ENCODE measurements around the gene PTPRN2. TPM values are rescaled to one million over a fixed set of nuclear protein-coding genes. Genes with fewer than 3 reads are reported as not detected.

The PTPRN2 gene
- total RNA-seq, 1 experiment from 2014 or later: not detected

DNA sequence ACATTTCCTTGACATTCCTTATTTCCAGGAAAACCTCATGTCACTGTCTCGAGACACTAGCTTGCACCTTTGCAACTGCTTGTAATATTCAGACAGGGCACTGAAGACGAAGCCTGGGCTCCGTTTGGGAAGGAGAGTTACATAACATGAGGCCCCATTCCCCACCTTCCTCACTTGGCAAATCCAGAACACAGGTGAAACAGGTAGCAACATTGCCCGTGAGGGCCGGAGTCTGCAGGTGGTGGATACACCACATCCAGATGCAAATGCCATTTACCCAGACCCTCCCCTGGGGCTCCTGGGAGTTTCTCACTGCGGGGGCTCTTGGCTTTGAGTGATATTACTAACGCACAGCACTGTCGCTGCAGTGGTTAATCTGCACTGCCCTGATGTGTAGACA lies 491.0 kb downstream of the PTPRN2 start:
- TF ChIP-seq EZH2 (IDR thresholded peaks at IDR 0.05; ENCODE audit: low read depth): no peak
- TF ChIP-seq, protein P1, sequence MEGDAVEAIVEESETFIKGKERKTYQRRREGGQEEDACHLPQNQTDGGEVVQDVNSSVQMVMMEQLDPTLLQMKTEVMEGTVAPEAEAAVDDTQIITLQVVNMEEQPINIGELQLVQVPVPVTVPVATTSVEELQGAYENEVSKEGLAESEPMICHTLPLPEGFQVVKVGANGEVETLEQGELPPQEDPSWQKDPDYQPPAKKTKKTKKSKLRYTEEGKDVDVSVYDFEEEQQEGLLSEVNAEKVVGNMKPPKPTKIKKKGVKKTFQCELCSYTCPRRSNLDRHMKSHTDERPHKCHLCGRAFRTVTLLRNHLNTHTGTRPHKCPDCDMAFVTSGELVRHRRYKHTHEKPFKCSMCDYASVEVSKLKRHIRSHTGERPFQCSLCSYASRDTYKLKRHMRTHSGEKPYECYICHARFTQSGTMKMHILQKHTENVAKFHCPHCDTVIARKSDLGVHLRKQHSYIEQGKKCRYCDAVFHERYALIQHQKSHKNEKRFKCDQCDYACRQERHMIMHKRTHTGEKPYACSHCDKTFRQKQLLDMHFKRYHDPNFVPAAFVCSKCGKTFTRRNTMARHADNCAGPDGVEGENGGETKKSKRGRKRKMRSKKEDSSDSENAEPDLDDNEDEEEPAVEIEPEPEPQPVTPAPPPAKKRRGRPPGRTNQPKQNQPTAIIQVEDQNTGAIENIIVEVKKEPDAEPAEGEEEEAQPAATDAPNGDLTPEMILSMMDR (conservative IDR thresholded peaks at IDR 0.05): no peak
- intact Hi-C loops (cut with micrococcal nuclease; ENCODE audit: unreplicated experiment): no loop called here

DNA sequence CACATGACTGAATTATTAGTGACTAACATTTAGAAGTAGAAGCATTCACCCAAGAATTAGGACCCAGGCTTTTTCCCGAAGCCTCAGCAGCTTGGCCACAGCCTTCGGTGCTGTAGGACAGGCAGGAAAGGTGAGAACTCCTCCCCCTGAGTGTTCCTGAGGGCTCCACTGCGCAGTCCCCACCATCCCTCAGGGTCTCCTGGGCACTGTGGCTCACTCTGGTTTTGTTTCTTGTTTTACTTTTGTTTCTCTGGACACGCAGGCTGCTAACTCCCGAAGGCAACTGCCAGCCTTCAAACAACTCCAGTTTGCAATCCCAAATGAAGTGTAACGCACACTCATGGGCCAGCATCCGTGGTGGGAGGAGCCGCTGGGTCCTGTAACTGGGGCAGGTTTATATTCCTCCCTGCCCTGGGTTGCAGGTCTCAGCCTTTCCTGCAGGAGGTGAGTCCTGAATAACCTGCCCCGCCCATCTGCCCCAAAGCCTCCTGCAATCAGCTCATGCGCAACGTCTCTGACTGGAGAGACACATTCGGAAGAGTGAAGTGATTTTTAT lies 492.9 kb downstream of the PTPRN2 start:
- Histone ChIP-seq H3K4me3 (no peak overlapping the region), H2AFZ (no peak overlapping the region), H3K36me3 (ENCODE audit: low read depth) (no peaks in the 10 kb centered on the region), H3K27me3 (ENCODE audit: insufficient read depth, low read depth) (peaks cover 76% of the 10 kb centered on the region), H3F3A (ENCODE audit: insufficient read depth, low read depth) (no peaks in the 10 kb centered on the region), H3K4me1 (replicated peaks; ENCODE audit: insufficient read depth) (no peaks in the 10 kb centered on the region), H3K27ac (no peak overlapping the region), H3K4me2 (no peak overlapping the region), H3K9me2 (ENCODE audit: insufficient read depth) (no peaks in the 10 kb centered on the region), H4K20me1 (ENCODE audit: insufficient read depth) (peaks cover 10% of the 10 kb centered on the region; the same call in 1 of the 2 replicates), H3K9me3 (ENCODE audit: insufficient read depth, low read depth) (no peaks in the 10 kb centered on the region), H3K79me2 (ENCODE audit: low read depth) (no peaks in the 10 kb centered on the region)
- TF ChIP-seq, protein P1 (conservative IDR thresholded peaks at IDR 0.05): no peak
- TF ChIP-seq EZH2 (IDR thresholded peaks at IDR 0.05; ENCODE audit: low read depth): no peak
- intact Hi-C loops (cut with micrococcal nuclease; ENCODE audit: unreplicated experiment): no loop called here
- ChIA-PET POLR2A (ENCODE audit: unreplicated experiment) (no interaction called here), CTCF (no interaction called here)
- no peak for DNase-seq
- no TSS peak for BruUV-seq (replicated peaks)

More for the DNA sequence above, 491.0 kb downstream of the PTPRN2 start:
- peaks cover 10% of the 10 kb centered on the region; the same call in 1 of the 2 replicates for H4K20me1 ChIP-seq (ENCODE audit: insufficient read depth)
- H3K9me3 ChIP-seq (ENCODE audit: insufficient read depth, low read depth): no peaks in the 10 kb centered on the region
- H3K4me3 ChIP-seq: no peak overlapping the region
- no peaks in the 10 kb centered on the region for H3K9me2 ChIP-seq (ENCODE audit: insufficient read depth)
- no peak overlapping the region for H3K27ac ChIP-seq
- H3K79me2 ChIP-seq (ENCODE audit: low read depth): no peaks in the 10 kb centered on the region
- ChIA-PET CTCF (no interaction called here), POLR2A (ENCODE audit: unreplicated experiment) (no interaction called here)
- no peaks in the 10 kb centered on the region for H3F3A ChIP-seq (ENCODE audit: insufficient read depth, low read depth)
- H2AFZ ChIP-seq: no peak overlapping the region
- DNase-seq: no peak
- H3K27me3 ChIP-seq (ENCODE audit: insufficient read depth, low read depth): peaks cover 79% of the 10 kb centered on the region
- H3K36me3 ChIP-seq (ENCODE audit: low read depth): no peaks in the 10 kb centered on the region
- no peak overlapping the region for H3K4me2 ChIP-seq
- no peaks in the 10 kb centered on the region for H3K4me1 ChIP-seq (replicated peaks; ENCODE audit: insufficient read depth)
- BruUV-seq (replicated peaks): no TSS peak

DNA sequence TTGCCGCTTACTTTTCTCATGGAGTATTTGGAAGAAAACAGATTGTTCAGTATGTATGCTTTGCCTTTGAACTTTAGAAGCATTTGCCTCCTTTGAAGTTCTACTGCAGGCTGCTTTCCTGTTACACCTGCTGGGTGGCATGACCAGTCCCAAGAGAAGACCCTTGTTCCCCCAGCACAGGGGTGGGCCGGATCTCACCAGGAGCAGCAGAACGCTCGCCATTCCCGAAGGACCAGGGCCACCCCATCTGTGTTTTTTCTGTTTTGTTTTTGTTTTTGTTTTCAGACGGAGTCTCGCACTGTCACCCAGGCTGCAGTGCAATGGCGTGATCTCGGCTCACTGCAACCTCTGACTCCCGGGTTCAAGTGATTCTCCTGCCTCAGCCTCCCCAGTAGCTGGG lies 493.6 kb downstream of the PTPRN2 start:
- Histone ChIP-seq H3K79me2 (ENCODE audit: low read depth) (no peaks in the 10 kb centered on the region), H3K9me2 (ENCODE audit: insufficient read depth) (no peaks in the 10 kb centered on the region), H2AFZ (no peak overlapping the region), H3K9me3 (ENCODE audit: insufficient read depth, low read depth) (no peaks in the 10 kb centered on the region), H3K27me3 (ENCODE audit: insufficient read depth, low read depth) (peaks cover 75% of the 10 kb centered on the region), H3K36me3 (ENCODE audit: low read depth) (no peaks in the 10 kb centered on the region), H3K4me2 (no peak overlapping the region), H3F3A (ENCODE audit: insufficient read depth, low read depth) (no peaks in the 10 kb centered on the region), H4K20me1 (ENCODE audit: insufficient read depth) (peaks cover 10% of the 10 kb centered on the region; the same call in 1 of the 2 replicates), H3K4me3 (no peak overlapping the region), H3K27ac (no peak overlapping the region), H3K4me1 (replicated peaks; ENCODE audit: insufficient read depth) (no peaks in the 10 kb centered on the region)
- POLR2A ChIA-PET (ENCODE audit: unreplicated experiment): no interaction called here
- intact Hi-C loops (cut with micrococcal nuclease; ENCODE audit: unreplicated experiment): no loop called here
- TF ChIP-seq EZH2 (IDR thresholded peaks at IDR 0.05; ENCODE audit: low read depth): no peak
- TF ChIP-seq, protein P1 (conservative IDR thresholded peaks at IDR 0.05): no peak
- DNase-seq: no peak
- no TSS peak for BruUV-seq (replicated peaks)
- CTCF ChIA-PET: no interaction called here

Data from PC-9 (cell line).